Astrocyte (in vitro differentiated cells and primary cell): Measurements from ENCODE around the gene PPP1R13B. TPM values are rescaled to one million over a fixed set of nuclear protein-coding genes. Genes with fewer than 3 reads are reported as not detected.

Experiments
- DNase-seq: peaks from one replicate; pipeline ENCODE4 v3.0.0-alpha.2; 2010; ENCODE audit warnings: low read depth
- FAIRE-seq: peaks from 2 replicates; lab custom pipeline; 2011; peaks lifted over from hg19 to GRCh38; lab: Jason Lieb, UNC
- H2AFZ ChIP-seq: 2 replicates; pipeline ENCODE4 v1.6.0; 2012; ENCODE audit warnings: low read depth, low read length, inconsistent platforms
- H3K27ac ChIP-seq: 2 replicates; pipeline ENCODE4 v1.5.1; 2011; ENCODE audit warnings: low read depth, low read length, inconsistent platforms
- H3K27me3 ChIP-seq: 2 replicates; pipeline ENCODE4 v1.6.0; 2011; ENCODE audit warnings: low read length, inconsistent platforms; ENCODE audit not compliant: insufficient read depth
- H3K36me3 ChIP-seq: 2 replicates; pipeline ENCODE4 v1.5.1; 2011; ENCODE audit warnings: low read length, inconsistent platforms; ENCODE audit not compliant: insufficient read depth
- H3K4me1 ChIP-seq: 2 replicates; pipeline ENCODE4 v1.5.1; 2011; ENCODE audit warnings: low read length, inconsistent platforms; ENCODE audit not compliant: insufficient read depth
- H3K4me2 ChIP-seq: 2 replicates; pipeline ENCODE4 v1.6.0; 2012; ENCODE audit warnings: low read length, inconsistent platforms
- H3K4me3 ChIP-seq: 2 replicates; pipeline ENCODE4 v1.5.1; 2011; ENCODE audit warnings: low read depth, mild to moderate bottlenecking, low read length, inconsistent platforms; ENCODE audit not compliant: insufficient read depth
- H3K79me2 ChIP-seq: 2 replicates; pipeline ENCODE4 v1.6.0; 2012; ENCODE audit warnings: mild to moderate bottlenecking, low read length, inconsistent platforms; ENCODE audit not compliant: insufficient read depth
- H3K9ac ChIP-seq: 2 replicates; pipeline ENCODE4 v1.6.0; 2012; ENCODE audit warnings: mild to moderate bottlenecking, low read length, inconsistent platforms
- H3K9me3 ChIP-seq: 2 replicates; pipeline ENCODE4 v1.5.1; 2012; ENCODE audit warnings: low read depth, mild to moderate bottlenecking, low read length, inconsistent platforms; ENCODE audit not compliant: insufficient read depth
- H4K20me1 ChIP-seq: 2 replicates; pipeline ENCODE4 v1.6.0; 2012; ENCODE audit warnings: low read length, inconsistent platforms; ENCODE audit not compliant: insufficient read depth
- H3K27ac Mint-ChIP-seq: one replicate; pipeline ENCODE4 v1.8.0; 2021; ENCODE audit warnings: mild to moderate bottlenecking, mixed read lengths; ENCODE audit not compliant: unreplicated experiment
- H3K27me3 Mint-ChIP-seq: one replicate; pipeline ENCODE4 v1.8.0; 2021; ENCODE audit warnings: low read depth, mixed read lengths; ENCODE audit not compliant: unreplicated experiment
- H3K36me3 Mint-ChIP-seq: one replicate; pipeline ENCODE4 v1.8.0; 2021; ENCODE audit warnings: low read depth, mixed read lengths; ENCODE audit not compliant: unreplicated experiment
- H3K4me1 Mint-ChIP-seq: one replicate; pipeline ENCODE4 v1.8.0; 2021; ENCODE audit warnings: low read depth, mixed read lengths; ENCODE audit not compliant: unreplicated experiment
- H3K4me3 Mint-ChIP-seq: one replicate; pipeline ENCODE4 v1.8.0; 2021; ENCODE audit warnings: mild to moderate bottlenecking, moderate library complexity, mixed read lengths; ENCODE audit not compliant: unreplicated experiment
- H3K9me3 Mint-ChIP-seq: one replicate; pipeline ENCODE4 v1.8.0; 2021; ENCODE audit warnings: mild to moderate bottlenecking, mixed read lengths; ENCODE audit not compliant: unreplicated experiment
- EZH2 ChIP-seq: IDR thresholded peaks from 2 replicates; pipeline ENCODE4 v1.6.1; 2012; ENCODE audit warnings: mild to moderate bottlenecking, low read length, inconsistent platforms; ENCODE audit not compliant: insufficient read depth
- total RNA-seq: library from RNA; stranded (reverse); gene quantifications from 2 replicates; pipeline ENCODE4 v1.2.1, GENCODE V29; 2021
- TF ChIP-seq, protein P1 (sequence below): IDR thresholded peaks from 2 replicates; pipeline ENCODE4 v1.5.1; 2011; ENCODE audit warnings: low read depth, mild to moderate bottlenecking, inconsistent platforms, low read length, moderate library complexity; ENCODE audit not compliant: insufficient read depth

Gene PPP1R13B
- total RNA-seq, 1 donor from 2014 or later = 7.0 TPM

DNA sequence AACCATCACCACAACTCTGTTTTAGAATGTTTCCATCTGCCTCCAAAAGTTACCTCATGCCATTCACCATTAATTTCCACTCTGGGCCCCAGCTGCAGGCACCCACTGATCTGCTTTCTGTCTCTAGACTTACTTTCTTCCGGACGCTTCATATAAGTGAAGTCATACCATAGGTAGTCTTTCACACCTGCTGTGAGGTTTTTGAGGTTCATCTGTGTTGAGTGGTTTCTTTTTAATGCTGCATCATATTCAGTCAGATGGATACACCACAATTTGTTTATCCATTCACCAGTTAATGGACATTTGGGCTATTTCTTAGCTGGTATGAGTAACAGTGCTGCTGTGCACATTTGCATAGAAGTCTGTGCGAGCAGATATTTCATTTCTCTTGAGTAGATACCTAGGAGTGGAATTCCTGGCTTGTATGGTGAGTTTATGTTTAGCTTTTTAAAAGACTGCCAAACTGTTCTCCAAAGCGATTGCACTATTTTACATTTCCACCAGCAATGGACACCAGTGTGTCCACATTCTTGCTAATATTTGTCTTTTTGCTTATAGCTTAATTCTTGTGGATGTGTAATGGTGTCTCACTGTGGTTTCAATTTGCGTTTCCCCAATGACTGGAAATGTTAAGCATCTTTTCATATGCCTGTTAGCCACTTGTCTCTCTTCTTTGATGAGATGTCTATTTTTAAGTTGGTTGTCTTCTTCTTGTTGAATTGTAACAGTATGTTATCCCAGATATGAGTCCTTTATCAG is 83.5 kb downstream of the PPP1R13B start:
- Mint-ChIP-seq H3K36me3 (peaks cover 3% of the 10 kb centered on the region), H3K27ac (no peak overlapping the region), H3K4me1 (peaks cover 10% of the 10 kb centered on the region), H3K4me3 (no peak overlapping the region), H3K9me3 (no peaks in the 10 kb centered on the region), H3K27me3 (no peaks in the 10 kb centered on the region)
- no peaks in the 10 kb centered on the region for H3K4me1 ChIP-seq
- no peaks in the 10 kb centered on the region for H3K9me3 ChIP-seq
- H2AFZ ChIP-seq = no peak overlapping the region
- no peaks in the 10 kb centered on the region for H3K79me2 ChIP-seq
- DNase-seq = no peak
- no peaks in the 10 kb centered on the region for H3K36me3 ChIP-seq
- H3K4me3 ChIP-seq = no peak overlapping the region
- TF ChIP-seq EZH2 = no peak
- no peaks in the 10 kb centered on the region for H3K27me3 ChIP-seq
- H4K20me1 ChIP-seq = no peaks in the 10 kb centered on the region
- H3K4me2 ChIP-seq = no peak overlapping the region
- no peak for FAIRE-seq
- no peak overlapping the region for H3K27ac ChIP-seq
- H3K9ac ChIP-seq = no peak overlapping the region

DNA sequence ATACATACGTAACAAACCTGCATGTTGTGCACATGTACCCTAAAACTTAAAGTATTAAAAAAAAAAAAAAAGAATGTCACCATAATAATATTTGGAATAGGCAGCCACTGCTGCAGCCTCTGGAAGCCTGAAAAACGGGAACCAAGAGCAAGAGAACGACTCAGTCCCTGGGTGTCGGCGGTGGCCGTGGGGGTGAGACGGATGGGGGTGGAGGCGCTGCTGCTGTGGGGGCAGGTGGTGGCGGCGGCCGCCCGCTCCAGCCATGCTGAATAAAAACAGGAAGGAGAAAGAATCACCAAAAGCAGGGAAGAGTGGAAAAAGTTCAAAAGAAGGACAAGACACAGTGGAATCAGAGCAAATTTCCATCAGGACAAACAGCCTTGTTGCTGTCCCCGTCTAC is 84.8 kb downstream of the PPP1R13B start:
- Histone ChIP-seq H3K4me2 (no peak overlapping the region), H3K9me3 (no peaks in the 10 kb centered on the region), H3K4me1 (no peaks in the 10 kb centered on the region), H3K4me3 (no peak overlapping the region), H3K36me3 (no peaks in the 10 kb centered on the region), H3K27me3 (no peaks in the 10 kb centered on the region), H3K27ac (no peak overlapping the region), H3K79me2 (no peaks in the 10 kb centered on the region), H2AFZ (no peak overlapping the region), H4K20me1 (no peaks in the 10 kb centered on the region), H3K9ac (no peak overlapping the region)
- no peaks in the 10 kb centered on the region for H3K9me3 Mint-ChIP-seq
- no peak overlapping the region for H3K4me3 Mint-ChIP-seq
- H3K4me1 Mint-ChIP-seq = peaks cover 10% of the 10 kb centered on the region
- no peak overlapping the region for H3K27ac Mint-ChIP-seq
- TF ChIP-seq, protein P1, sequence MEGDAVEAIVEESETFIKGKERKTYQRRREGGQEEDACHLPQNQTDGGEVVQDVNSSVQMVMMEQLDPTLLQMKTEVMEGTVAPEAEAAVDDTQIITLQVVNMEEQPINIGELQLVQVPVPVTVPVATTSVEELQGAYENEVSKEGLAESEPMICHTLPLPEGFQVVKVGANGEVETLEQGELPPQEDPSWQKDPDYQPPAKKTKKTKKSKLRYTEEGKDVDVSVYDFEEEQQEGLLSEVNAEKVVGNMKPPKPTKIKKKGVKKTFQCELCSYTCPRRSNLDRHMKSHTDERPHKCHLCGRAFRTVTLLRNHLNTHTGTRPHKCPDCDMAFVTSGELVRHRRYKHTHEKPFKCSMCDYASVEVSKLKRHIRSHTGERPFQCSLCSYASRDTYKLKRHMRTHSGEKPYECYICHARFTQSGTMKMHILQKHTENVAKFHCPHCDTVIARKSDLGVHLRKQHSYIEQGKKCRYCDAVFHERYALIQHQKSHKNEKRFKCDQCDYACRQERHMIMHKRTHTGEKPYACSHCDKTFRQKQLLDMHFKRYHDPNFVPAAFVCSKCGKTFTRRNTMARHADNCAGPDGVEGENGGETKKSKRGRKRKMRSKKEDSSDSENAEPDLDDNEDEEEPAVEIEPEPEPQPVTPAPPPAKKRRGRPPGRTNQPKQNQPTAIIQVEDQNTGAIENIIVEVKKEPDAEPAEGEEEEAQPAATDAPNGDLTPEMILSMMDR = no peak
- TF ChIP-seq EZH2 = no peak
- peaks cover 3% of the 10 kb centered on the region for H3K36me3 Mint-ChIP-seq
- FAIRE-seq = no peak
- no peak for DNase-seq
- no peaks in the 10 kb centered on the region for H3K27me3 Mint-ChIP-seq

DNA sequence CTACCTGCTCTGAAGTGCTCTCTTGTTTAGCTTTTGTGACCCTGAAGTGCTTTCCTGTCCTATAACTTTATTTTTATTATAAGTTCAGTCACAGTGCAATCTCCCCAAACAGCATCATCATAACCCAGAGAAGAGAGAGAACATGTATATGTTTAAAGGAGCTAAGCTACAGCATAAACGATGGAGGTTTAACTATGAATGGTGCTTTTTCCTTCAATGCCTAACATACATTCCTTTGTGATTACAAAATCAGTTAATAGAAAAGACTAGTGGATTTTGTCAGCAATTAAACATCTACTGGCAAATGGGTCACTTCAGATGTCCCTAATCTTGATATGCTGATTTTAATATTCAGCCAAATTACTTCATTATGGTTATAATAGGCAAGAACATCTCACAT is 85.3 kb downstream of the PPP1R13B start:
- no peak overlapping the region for H2AFZ ChIP-seq
- H3K9me3 ChIP-seq = no peaks in the 10 kb centered on the region
- H3K36me3 ChIP-seq = no peaks in the 10 kb centered on the region
- no peak for FAIRE-seq
- H3K27me3 Mint-ChIP-seq = no peaks in the 10 kb centered on the region
- peaks cover 10% of the 10 kb centered on the region for H3K4me1 Mint-ChIP-seq
- H3K4me3 ChIP-seq = no peak overlapping the region
- H3K4me1 ChIP-seq = no peaks in the 10 kb centered on the region
- no peak overlapping the region for H3K27ac Mint-ChIP-seq
- DNase-seq = peak; percentile 14
- no peaks in the 10 kb centered on the region for H3K9me3 Mint-ChIP-seq
- H3K4me2 ChIP-seq = no peak overlapping the region
- no peak overlapping the region for H3K27ac ChIP-seq
- no peaks in the 10 kb centered on the region for H3K79me2 ChIP-seq
- H3K36me3 Mint-ChIP-seq = peaks cover 3% of the 10 kb centered on the region
- H4K20me1 ChIP-seq = no peaks in the 10 kb centered on the region
- no peak overlapping the region for H3K9ac ChIP-seq
- no peaks in the 10 kb centered on the region for H3K27me3 ChIP-seq
- no peak for TF ChIP-seq EZH2
- TF ChIP-seq, protein P1 = no peak
- no peak overlapping the region for H3K4me3 Mint-ChIP-seq
